ENCODE measurements around the gene CDH5.
"Not testable (repeated sequence)": the region's sequence is repeated elsewhere in the genome, so short reads cannot be mapped to it uniquely, and the experiment has no call there.

Gene CDH5

GRCh38 chr16:66366433-66367299 lies at the start of gene CDH5:
Gene CDH5 (plus strand): TSS chr16:66366691. CDS start chr16:66379338, 12,647 bp downstream.
- DNase-seq (ENCODE audit: low read depth), result no peak

GRCh38 chr16:66318505-66318904 lies 48.0 kb upstream of the CDH5 start:
- no peak for DNase-seq (ENCODE audit: low read depth)

GRCh38 chr16:66320774-66321173 lies 45.7 kb upstream of the CDH5 start:
- no peak for DNase-seq (ENCODE audit: low read depth)

- DNase-seq (ENCODE audit: low read depth), result no peak
These were observed 44.3 kb upstream of the CDH5 start for GRCh38 chr16:66322174-66322573.

- peak; percentile 20 for DNase-seq (ENCODE audit: low read depth)
These were observed 41.5 kb upstream of the CDH5 start for GRCh38 chr16:66324815-66325515.

GRCh38 chr16:66325717-66326376 lies 40.6 kb upstream of the CDH5 start:
- no peak for DNase-seq (ENCODE audit: low read depth)

GRCh38 chr16:66326991-66327513 lies 39.4 kb upstream of the CDH5 start:
- no peak for DNase-seq (ENCODE audit: low read depth)

GRCh38 chr16:66328282-66328681 lies 38.2 kb upstream of the CDH5 start:
- no peak for DNase-seq (ENCODE audit: low read depth)

- not testable (repeated sequence) for DNase-seq (ENCODE audit: low read depth)
These were observed 35.0 kb upstream of the CDH5 start for GRCh38 chr16:66331464-66331863.

GRCh38 chr16:66332634-66333610 lies 33.6 kb upstream of the CDH5 start:
- no peak for DNase-seq (ENCODE audit: low read depth)

- no peak for DNase-seq (ENCODE audit: low read depth)
These were observed 31.5 kb upstream of the CDH5 start for GRCh38 chr16:66334853-66335574.

GRCh38 chr16:66335704-66336329 lies 30.7 kb upstream of the CDH5 start:
- peak; percentile 85 for DNase-seq (ENCODE audit: low read depth)

- no peak for DNase-seq (ENCODE audit: low read depth)
These were observed 28.9 kb upstream of the CDH5 start for GRCh38 chr16:66337463-66338188.

- no peak for DNase-seq (ENCODE audit: low read depth)
These were observed 24.1 kb upstream of the CDH5 start for GRCh38 chr16:66342294-66342900.

GRCh38 chr16:66344533-66345145 lies 21.9 kb upstream of the CDH5 start:
- DNase-seq (ENCODE audit: low read depth), result peak; percentile 47

GRCh38 chr16:66346221-66346620 lies 20.3 kb upstream of the CDH5 start:
- DNase-seq (ENCODE audit: low read depth), result no peak

- no peak for DNase-seq (ENCODE audit: low read depth)
These were observed 14.2 kb upstream of the CDH5 start for GRCh38 chr16:66352304-66352703.

GRCh38 chr16:66353055-66353454 lies 13.4 kb upstream of the CDH5 start:
- DNase-seq (ENCODE audit: low read depth), result no peak
